GM19043 (cell line): Measurements from ENCODE around the gene SOD2.
"Not testable (repeated sequence)": the region's sequence is repeated elsewhere in the genome, so short reads cannot be mapped to it uniquely, and the experiment has no call there.

Source experiments
- ATAC-seq: cut with Tn5 transposase; IDR thresholded peaks from one replicate; pipeline ENCODE4 v1.9.1; 2021; ENCODE audit warnings: low read depth; ENCODE audit not compliant: unreplicated experiment

The SOD2 gene

DNA sequence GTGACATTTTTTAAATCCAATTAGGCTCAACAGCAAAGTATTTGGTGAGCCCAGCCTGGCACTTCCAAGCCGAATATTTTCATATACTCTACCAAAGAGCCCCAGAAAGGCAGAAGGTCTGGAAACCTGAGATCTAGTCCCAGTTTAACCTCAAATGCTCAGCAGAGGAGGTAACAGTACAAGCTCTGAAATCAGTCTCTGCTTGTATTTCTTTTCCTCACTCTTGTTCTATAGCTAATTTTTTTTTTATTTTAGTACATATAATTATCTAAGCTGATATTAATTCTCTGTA is 9.1 kb downstream of the SOD2 start:
- no peak for ATAC-seq

DNA sequence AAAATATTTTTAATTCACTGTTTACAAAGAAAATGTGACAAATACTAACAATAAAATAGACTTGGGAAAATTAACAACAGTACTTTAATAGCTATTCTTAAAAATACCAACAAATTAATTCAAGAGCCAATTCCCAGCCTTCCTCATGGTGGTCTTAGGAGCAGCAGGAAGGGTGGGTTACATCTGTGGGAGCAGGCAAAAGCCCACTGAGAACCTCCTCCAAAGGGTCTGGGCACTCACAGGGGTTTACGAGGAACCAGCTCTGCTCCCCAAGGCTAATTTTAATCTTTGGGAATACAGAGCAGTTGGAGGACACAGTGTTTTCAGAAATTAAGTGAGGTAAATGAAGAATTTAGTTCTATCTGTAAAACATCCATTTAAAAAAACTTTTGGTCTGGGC is 10.2 kb downstream of the SOD2 start:
- ATAC-seq = no peak

DNA sequence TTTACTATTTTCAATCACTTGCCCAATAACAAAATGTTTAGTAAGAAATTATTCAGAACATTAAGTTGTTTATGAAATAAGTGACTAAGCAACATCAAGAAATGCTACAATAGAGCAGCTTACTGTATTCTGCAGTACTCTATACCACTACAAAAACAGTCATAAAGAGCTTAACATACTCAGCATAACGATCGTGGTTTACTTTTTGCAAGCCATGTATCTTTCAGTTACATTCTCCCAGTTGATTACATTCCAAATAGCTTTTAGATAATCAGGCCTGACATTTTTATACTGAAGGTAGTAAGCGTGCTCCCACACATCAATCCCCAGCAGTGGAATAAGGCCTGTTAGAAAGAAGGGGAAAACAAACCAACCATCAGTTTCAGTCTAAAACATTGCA is 10.7 kb downstream of the SOD2 start:
- no peak for ATAC-seq

DNA sequence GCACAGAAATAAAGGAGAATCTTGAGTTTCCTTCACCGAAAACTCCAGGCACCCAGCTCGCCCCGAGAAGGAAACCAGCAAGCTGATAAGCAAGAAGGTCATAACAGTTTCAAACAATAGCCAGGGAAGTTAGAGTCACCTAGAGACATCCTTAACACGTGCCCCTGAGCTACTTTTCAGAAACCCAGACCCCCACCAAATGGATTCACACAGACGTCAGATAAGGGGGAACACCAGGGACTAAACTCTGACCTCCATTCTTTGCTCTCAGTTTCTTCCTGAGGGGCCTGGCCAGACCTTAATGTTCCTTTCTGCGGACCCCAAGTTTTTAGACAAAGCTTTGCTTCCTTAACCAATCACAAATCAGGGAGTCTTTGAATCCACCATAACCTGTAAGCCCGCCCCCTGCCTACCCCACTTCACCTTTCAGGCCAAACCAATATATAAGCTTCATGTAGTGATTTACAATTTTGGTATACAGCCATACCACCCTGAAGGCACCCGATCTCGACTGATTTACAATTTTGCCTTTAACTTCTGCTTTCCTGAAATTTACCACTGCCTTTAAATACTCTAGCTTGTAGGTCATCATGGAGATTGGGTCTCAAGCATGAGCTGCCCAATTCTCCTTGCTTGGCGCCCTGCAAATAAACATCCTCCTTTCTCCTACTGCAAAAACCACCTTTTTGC is 11.7 kb downstream of the SOD2 start:
- ATAC-seq = no peak

DNA sequence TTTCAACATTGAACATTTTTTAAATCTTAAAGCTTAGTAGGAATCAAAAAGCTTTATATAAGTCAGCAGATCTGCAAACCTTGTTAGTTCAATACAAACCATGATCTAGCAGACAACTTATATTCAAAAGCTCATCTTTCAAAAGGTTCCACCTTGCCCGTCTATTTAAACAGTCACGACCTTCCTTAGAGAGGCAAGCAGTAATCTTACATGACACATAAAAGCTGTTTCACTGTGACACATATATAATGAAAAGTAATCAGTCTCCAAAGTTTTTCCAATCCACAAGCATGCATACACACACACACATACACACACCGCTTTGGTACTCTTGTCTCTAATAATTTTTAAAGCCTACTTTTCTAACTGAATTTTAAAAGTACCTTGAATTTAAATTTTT is 12.9 kb downstream of the SOD2 start:
- no peak for ATAC-seq

DNA sequence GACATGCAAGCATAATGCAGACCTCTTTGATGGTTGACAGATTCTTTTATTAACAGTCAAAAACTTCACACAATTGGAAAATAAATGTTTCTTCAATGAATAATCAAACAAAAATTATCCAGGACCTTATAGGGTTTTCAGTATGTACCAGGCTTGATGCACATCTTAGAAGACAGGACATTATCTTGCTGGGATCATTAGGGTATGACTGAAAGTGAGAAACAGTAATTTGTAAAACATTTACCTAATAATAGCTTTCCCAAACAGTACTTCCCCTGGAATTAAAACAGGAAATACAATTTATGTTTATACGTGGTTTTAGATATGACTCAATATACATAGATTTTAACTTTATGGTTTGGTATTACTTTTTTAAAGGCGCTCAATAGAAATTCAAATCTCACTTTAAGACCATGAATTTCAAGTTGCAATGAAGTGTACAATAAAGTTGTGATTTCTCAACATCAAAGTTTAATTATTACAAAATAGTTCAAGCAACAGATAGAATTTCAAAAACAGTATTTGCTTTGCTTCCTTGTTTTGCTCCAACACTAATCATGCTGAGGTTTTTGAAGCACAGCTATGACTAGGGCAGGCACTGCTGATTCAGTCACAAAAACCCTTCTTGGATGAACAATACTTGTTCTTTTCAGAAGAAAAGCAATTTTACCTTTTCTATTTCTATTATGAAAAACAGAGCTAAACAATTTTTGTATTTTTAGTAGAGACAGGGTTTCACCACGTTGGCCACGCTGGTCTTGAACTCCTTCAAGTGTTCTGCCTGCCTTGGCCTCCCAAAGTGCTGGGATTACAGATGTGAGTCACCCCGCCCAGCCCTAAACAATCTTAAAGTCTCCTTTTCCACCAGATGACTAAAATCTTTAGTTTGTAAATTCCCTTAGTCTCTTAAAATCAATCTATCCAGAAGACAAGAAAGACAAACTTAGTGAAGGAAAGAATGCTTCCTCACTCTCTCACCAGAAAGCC is 13.7 kb downstream of the SOD2 start:
- peak; percentile 50 for ATAC-seq

DNA sequence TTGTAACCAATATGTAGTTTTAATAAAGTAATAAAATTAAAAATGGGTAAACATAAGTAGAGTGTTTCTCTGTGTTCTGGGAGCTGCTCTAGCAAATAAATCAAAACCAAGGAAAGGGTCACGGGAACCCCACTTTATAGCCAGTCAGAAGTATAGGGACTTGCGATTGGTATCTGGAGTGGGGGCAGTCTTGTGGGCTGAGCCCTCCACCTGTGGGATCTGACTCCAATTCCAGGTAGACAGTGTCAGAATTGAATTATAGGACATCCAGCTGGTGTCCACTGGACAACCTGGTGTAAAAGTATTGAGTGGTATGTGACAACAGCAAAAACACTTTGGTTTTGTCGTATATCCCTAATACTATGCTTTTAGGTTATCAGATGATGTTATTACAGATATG is 14.5 kb downstream of the SOD2 start:
- ATAC-seq = no peak

DNA sequence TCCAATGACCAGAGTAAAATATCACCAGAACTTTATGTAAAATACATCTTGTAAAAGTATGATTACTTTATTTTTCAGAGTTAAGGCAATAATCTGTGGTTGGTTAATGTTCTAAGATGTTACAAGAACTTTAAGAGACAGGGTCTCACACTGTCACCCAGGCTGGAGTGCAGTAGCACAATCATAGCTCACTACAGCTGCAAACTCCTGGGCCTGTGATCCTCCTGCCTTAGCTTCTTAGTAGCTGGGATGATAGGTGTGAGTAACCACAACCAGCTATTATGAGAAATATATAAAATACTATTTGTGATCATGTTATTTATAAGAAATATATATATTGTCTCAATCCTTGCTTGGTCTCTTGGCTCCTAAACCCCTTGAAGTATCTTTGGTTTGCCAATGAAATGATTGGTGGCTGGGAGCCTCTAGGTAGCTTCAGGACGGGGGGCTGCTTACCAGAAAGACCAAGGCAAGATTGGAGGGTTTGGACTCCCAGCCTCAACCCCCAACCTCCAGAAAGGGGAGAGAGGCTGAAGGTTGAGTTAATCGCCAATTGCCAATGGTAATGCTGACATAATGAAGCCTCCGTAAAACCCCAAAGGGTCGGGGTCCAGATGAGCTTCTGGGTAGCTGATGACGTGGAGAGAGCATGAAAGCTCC is 15.4 kb downstream of the SOD2 start:
- no peak for ATAC-seq

DNA sequence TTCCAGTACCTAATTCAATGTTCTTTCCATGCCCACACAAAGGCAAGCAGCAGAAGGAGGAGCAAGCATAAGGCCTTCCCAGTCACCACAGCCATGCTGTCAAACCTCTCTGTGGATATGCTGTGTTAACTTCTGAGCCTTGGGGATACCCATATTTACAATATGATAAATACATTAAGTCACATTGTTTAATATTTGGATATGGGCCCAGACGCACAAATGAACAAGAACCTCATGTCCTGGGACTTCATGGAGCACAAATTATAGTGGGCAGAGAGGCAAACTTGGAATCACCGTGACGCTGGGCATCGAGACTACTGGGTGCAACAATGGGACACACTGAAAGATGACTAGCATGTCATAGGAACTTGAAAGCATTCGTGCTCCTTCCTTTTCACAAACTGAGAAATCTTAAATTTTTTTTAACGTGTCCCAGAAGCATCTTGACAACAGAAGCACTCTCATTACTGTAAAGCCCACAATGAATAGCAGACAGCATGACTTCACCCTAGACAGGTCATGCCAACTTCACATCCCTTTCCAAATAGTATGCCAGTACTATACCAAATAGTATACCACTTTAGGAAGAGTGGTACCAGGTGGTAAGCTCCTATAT is 16.0 kb downstream of the SOD2 start:
- no peak for ATAC-seq

DNA sequence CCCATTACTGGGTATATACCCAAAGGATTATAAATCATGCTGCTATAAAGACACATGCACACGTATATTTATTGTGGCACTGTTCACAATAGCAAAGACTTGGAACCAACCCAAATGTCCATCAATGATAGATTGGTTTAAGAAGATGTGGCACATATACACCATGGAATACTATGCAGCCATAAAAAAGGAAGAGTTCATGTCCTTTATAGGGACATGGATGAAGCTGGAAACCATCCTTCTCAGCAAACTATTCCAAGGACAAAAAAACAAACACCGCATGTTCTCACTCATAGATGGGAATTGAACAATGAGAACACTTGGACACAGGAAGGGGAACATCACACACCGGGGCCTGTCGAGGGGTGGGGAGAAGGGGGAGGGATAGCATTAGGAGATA is 16.8 kb downstream of the SOD2 start:
- not testable (repeated sequence) for ATAC-seq

DNA sequence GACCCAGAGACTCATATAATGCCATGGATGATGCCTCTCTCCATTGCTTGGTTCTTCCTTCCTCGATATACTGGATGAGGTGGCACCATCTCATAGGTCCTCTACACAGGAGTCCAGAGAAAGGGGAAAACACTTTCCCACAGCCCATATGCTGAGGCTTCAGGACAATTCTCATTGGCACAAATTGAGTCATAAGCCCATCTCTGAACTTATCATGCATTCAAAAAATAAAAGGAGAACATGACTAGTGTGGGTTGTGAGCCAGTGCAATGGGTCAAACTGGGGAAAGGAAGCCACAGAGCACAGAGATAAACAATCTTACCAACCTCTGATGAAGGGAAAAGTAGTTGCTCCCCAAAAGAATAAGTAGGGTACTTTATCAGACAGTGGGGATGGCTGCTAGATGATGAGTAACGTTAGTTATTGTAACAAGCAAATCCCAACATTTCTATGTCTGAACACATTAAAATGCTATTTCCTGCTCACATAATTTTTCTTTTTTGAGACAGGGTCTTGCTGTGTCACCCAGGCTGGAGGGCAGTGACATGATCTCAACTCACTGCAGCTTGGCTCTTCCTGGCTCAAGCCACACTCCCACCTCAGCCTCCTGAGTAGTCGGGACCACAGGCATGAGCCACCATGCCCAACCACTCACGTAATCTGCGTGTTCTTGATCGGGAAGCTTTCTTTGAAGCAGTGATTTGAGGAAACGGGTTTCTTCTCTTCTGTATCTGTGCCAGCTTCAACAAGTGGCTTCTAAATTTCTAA is 27.0 kb downstream of the SOD2 start:
- ATAC-seq = no peak

DNA sequence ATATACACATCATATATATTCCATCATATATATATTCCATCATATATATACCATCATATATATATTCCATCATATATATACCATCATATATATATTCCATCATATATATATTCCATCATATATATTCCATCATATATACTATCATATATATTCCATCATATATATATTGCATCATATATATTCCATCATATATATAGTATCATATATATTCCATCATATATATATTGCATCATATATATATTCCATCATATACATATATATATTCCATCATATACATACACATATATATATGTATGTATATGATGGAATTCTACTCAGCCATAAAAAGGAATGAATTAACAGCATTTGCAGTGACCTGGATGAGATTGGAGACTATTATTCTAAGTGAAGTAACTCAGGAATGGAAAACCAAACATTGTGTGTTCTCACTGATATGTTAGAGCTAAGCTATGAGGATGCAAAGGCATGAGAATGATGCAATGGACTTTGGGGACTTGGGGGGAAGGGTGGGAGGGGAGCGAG is 29.6 kb downstream of the SOD2 start:
- not testable (repeated sequence) for ATAC-seq

DNA sequence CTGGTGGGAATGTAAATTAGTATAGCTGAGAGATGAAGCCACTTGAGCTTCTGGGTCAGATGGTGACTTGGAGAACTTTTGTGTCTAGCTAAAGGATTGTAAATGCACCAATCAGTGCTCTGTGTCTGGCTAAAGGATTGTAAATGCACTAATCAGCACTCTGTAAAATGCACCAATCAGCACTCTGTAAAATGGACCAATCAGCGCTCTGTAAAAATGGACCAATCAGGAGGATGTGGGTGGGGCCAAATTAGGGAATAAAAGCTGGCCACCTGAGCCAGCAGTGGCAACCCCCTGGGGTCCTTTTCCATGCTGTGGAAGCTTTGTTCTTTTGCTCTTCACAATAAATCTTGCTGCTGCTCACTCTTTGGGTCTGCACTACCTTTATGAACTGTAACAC is 31.1 kb downstream of the SOD2 start:
- not testable (repeated sequence) for ATAC-seq

DNA sequence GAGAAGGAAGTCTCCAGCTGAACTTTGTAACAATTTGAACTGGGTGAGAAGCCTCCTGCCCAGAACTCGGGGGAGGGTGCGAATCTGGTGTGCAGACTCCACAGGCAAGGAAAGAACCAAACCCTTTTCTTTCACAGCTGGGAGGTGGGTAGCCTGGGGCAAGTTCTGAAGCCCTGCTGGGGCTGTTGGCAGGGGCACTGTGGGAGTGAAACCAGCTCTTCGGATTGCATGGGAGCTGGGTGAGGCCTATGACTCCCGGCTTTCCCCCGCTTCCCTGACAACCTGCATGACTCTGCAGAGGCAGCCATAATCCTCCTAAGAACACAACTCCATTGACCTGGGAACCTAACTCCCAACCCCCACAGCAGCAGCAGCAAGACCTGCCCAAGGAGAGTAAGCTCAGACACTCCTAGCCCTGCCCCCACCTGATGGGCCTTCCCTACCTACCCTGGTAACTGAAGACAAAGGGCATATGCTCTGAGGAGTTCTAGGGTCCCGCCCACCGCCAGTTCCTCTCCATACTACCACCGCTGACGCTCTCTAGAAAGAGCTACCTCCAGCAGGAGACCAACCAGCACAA is 37.5 kb downstream of the SOD2 start:
- ATAC-seq = no peak

DNA sequence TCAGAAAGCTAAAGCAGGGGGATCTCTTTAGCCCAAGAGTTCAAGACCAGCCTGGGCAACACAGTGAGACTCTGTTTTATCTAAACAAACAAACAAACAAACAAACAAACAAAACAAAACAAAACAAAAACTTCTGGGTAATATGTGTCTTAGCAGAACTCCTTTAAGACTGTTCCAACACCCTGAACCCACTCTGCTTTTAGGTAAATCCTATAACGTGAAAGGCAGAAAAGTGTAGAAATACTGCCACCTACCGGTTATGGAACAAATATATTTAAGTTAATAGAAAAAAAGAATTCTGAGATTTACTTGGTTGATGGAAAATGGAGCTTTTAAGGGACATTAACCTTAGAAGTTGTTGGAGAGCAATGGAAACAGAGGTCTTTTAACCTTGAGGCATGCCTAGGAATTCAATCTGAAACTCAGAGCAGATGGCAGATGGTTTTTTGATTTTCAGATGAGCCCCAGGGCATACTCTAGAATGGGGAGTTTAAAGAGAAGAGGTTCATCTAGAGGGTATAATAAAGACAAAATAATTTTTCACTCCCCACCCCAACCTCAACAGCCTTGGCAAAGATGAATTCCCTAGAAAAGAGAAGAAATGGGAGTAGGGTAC is 38.5 kb downstream of the SOD2 start:
- ATAC-seq = no peak

DNA sequence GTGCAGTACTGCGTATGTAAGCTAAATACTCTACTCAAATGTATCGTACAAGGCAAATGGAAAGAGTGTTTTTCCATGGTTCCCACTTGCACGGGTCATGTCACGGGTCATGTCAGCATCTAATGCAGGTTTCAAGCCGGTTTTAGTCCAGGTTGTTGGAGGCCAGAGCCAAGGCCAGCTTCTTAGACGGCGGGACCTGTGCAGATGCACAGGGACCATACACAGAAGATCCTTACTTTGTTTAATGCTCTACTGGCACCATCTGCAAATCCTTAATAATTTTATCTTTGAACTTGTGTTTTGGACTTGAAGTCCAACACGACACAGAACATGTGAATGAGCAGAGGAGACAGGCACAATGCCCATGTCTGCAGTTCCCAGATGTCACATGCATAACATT is 42.7 kb downstream of the SOD2 start:
- no peak for ATAC-seq

DNA sequence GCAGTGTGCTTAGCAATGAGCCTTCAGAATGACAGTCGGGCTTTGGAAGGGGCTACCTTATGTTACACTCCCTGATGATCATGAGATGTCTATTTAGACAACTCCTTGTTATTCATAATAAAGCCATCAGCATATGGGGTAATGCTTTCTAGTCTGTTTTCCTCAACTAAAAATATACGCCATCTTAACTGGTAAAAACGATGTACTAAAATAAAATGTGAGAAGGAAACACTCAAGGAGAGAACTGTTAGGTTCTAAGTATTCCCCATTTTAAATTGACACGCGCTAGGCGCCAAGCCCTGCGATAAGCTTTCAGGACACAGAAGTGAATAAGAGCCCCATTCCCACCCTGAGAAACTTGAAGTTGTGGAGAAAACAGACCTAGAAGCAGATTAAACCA is 43.6 kb downstream of the SOD2 start:
- ATAC-seq = no peak

DNA sequence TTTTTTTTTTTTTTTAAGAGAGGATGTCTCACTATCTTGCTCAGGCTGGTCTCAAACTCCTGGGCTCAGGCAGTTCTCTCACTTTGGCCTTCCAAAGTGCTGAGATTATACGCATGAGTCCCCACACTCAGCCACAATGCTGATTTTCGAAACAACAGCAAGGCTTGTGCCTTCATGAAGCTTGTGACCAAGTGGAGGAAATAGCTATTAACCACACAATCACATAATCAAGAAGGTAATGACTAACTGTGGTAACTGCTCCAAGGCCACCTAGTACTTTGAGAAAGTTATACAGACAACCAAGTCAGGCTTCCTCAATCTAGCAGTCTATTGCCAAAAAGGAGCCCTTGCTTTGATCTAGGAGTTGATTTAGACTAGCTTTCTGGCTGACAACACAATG is 46.3 kb downstream of the SOD2 start:
- peak; percentile 99 for ATAC-seq

DNA sequence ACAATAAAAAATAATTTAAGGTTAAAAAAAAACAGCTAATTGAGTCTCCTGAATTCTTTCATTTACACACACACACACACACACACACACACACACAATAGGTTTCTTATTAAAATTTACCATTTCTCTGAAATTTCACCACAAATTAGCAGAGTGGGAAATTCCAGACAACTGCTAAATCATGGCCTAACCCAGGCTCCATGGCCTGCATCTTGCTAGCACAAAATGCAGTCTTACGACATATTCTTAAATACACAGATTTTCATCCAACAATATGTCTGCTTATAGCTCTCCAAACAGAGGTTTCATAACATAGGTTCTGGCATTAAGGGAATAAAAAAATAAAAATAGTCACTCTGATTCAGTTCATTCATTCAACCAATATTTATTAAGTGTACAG is 46.9 kb downstream of the SOD2 start:
- ATAC-seq = no peak
